HG03432 (cell line): ENCODE data around the gene MAPK10.

Source experiments
- ATAC-seq: cut with Tn5 transposase; IDR thresholded peaks from one replicate; pipeline ENCODE4 v1.9.1; 2021; ENCODE audit warnings: mild to moderate bottlenecking, moderate library complexity; ENCODE audit not compliant: unreplicated experiment

MAPK10 gene

DNA sequence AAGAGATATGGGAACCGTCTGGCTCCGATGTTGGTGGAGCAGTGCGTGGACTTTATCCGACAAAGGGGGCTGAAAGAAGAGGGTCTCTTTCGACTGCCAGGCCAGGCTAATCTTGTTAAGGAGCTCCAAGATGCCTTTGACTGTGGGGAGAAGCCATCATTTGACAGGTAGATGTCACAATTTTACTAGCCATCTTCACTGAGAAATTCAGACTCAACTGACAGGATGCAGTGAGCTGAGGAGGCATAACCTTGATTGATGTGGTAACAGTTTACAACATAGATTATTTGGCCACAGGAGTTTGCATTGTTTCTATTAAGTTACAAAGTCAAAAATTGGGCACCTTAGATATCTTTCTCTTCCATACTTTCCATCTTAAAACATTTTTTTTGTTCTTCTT, 417.7 kb downstream of the MAPK10 start:
- no peak for ATAC-seq

DNA sequence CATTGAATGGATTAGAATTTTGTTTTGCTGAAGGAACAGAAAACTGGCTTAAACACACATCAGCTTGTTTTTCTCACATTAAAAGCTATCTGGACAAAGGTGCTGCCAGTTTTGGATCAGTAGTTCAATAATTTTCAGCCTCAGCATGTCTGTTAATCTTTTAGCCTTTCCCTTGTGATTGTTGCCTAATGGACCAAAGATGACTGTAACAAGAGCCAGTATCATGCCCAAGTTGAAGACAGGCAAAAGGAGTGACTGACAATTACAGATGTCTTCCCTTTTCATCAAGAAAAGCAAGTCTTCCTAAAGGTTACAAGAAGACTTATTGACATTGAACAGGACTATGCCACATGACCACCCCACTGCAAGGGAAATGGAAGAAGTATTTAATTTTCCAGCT, 419.7 kb downstream of the MAPK10 start:
- no peak for ATAC-seq
